ENCODE measurements around the gene UNCX.
"Not testable (repeated sequence)": the region's sequence is repeated elsewhere in the genome, so short reads cannot be mapped to it uniquely, and the experiment has no call there.

GRCh38 chr7:1212025-1212424 lies 20.6 kb upstream of the UNCX start:
- not testable (repeated sequence) for TF ChIP-seq POLR2AphosphoS5 (IDR thresholded peaks at IDR 0.05; ENCODE audit: low read depth, low read length); CTCF (IDR thresholded peaks at IDR 0.05 in 2 of 3, conservative IDR thresholded peaks at IDR 0.05 in 1 of 3; ENCODE audit: borderline replicate concordance in 1 of 3, insufficient read depth in 1 of 3, low read depth in 2 of 3, low read length in 2 of 3); EZH2 (IDR thresholded peaks at IDR 0.05); YY1 (IDR thresholded peaks at IDR 0.05; ENCODE audit: extremely low read depth, insufficient replicate concordance, low read depth, low read length); POLR2A (IDR thresholded peaks at IDR 0.05; ENCODE audit: borderline replicate concordance, extremely low read depth, insufficient read depth, insufficient read length); ZNF274 (IDR thresholded peaks at IDR 0.05; ENCODE audit: low read depth, low read length); RAD21 (IDR thresholded peaks at IDR 0.05; ENCODE audit: low read depth); SIN3A (IDR thresholded peaks at IDR 0.05; ENCODE audit: low read depth); SP1 (IDR thresholded peaks at IDR 0.05; ENCODE audit: low read depth); EZH2phosphoT487 (IDR thresholded peaks at IDR 0.05; ENCODE audit: borderline replicate concordance); JUND (IDR thresholded peaks at IDR 0.05); MAX (IDR thresholded peaks at IDR 0.05)
- TF ChIP-seq, protein P1, sequence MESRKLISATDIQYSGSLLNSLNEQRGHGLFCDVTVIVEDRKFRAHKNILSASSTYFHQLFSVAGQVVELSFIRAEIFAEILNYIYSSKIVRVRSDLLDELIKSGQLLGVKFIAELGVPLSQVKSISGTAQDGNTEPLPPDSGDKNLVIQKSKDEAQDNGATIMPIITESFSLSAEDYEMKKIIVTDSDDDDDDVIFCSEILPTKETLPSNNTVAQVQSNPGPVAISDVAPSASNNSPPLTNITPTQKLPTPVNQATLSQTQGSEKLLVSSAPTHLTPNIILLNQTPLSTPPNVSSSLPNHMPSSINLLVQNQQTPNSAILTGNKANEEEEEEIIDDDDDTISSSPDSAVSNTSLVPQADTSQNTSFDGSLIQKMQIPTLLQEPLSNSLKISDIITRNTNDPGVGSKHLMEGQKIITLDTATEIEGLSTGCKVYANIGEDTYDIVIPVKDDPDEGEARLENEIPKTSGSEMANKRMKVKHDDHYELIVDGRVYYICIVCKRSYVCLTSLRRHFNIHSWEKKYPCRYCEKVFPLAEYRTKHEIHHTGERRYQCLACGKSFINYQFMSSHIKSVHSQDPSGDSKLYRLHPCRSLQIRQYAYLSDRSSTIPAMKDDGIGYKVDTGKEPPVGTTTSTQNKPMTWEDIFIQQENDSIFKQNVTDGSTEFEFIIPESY (IDR thresholded peaks at IDR 0.05; ENCODE audit: extremely low read depth, insufficient replicate concordance, low read length), result not testable (repeated sequence)
- TF ChIP-seq, protein P2, sequence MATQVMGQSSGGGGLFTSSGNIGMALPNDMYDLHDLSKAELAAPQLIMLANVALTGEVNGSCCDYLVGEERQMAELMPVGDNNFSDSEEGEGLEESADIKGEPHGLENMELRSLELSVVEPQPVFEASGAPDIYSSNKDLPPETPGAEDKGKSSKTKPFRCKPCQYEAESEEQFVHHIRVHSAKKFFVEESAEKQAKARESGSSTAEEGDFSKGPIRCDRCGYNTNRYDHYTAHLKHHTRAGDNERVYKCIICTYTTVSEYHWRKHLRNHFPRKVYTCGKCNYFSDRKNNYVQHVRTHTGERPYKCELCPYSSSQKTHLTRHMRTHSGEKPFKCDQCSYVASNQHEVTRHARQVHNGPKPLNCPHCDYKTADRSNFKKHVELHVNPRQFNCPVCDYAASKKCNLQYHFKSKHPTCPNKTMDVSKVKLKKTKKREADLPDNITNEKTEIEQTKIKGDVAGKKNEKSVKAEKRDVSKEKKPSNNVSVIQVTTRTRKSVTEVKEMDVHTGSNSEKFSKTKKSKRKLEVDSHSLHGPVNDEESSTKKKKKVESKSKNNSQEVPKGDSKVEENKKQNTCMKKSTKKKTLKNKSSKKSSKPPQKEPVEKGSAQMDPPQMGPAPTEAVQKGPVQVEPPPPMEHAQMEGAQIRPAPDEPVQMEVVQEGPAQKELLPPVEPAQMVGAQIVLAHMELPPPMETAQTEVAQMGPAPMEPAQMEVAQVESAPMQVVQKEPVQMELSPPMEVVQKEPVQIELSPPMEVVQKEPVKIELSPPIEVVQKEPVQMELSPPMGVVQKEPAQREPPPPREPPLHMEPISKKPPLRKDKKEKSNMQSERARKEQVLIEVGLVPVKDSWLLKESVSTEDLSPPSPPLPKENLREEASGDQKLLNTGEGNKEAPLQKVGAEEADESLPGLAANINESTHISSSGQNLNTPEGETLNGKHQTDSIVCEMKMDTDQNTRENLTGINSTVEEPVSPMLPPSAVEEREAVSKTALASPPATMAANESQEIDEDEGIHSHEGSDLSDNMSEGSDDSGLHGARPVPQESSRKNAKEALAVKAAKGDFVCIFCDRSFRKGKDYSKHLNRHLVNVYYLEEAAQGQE (IDR thresholded peaks at IDR 0.05; ENCODE audit: low read depth), result not testable (repeated sequence)

Data from HCT116 (cell line).